OCI-LY7 (cell line): ENCODE measurements around the gene EPPIN.

Source experiments
- CTCF ChIP-seq: fragments of 200-600 bp; sonication (generic); conservative IDR thresholded peaks from 2 replicates; pipeline ENCODE4 v1.5.1; 2014; ENCODE audit warnings: mild to moderate bottlenecking, antibody characterized with exemption, low read length, moderate library complexity, mixed read lengths
- EZH2phosphoT487 ChIP-seq: fragments of 200-600 bp; sonication (generic); IDR thresholded peaks from 2 replicates; pipeline ENCODE4 v1.6.1; 2018; ENCODE audit warnings: low read depth, borderline replicate concordance, mild to moderate bottlenecking, mixed run types, antibody characterized with exemption, low read length, moderate library complexity, mixed read lengths

- TF ChIP-seq CTCF = no peak
- no peak for TF ChIP-seq EZH2phosphoT487
Observed at GRCh38 chr20:45588800-45589199, 41.6 kb upstream of the EPPIN start.
